Measurements from ENCODE around the gene KLHL24.
"Not testable (repeated sequence)": the region's sequence is repeated elsewhere in the genome, so short reads cannot be mapped to it uniquely, and the experiment has no call there.

Gene KLHL24

DNA sequence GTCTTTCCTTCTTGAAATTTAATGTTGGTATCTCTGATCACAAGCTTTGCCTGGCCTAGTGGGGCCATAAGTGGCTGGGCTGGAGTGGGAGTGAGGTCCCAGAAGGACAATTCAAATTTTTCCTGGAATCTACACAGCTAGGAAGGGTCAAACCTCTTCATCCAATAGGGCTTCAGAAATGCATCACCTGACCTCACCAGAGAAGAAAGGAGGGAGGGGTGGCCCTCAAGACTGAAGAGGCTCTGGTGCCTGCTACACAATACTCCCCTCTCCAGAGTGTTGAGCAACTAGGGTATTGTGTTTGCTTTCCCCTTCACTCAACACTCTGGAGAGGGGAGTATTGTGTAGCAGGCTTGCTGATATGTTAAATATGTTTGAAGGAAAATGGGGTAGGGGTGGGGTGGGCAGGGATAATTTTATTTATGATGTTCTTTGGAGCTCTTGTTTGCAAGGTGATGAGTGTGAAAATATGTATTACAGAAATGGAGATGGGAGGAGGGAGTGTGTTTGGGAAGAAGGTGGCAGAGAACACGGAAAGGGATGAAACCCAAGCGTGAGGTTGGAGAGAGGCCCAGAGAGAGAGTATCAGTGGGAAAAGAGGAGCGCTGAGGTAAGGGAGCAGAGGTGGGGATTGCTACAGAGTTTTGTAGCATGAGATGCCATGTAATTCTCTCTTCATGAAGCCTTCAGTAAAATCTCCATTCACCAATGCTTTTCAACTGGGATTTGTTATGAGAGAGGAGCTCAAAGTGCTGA, 5.7 kb upstream of the KLHL24 start:
- Histone ChIP-seq H3K18ac (ENCODE audit: low read length) (no peak overlapping the region), H3K27me3 (ENCODE audit: insufficient read depth, low read length, poor library complexity) (no peaks in the 10 kb centered on the region), H3K36me3 (ENCODE audit: control insufficient read depth, insufficient read depth, low read length) (no peaks in the 10 kb centered on the region), H4K5ac (ENCODE audit: low read length) (no peak overlapping the region), H3K9ac (ENCODE audit: low read length) (no peak overlapping the region), H2AK5ac (ENCODE audit: low read length) (no peak overlapping the region), H4K8ac (ENCODE audit: low read depth, low read length) (no peak overlapping the region), H2BK5ac (ENCODE audit: low read length) (no peak overlapping the region), H3K23ac (ENCODE audit: low read length) (no peak overlapping the region), H3K79me1 (ENCODE audit: low read length) (no peaks in the 10 kb centered on the region), H3K27ac (ENCODE audit: low read depth, low read length) (no peak overlapping the region), H3K56ac (ENCODE audit: low read length) (no peak overlapping the region), H3K4me3 (ENCODE audit: low read length) (no peak overlapping the region), H2BK15ac (replicated peaks; ENCODE audit: low read depth) (no peak overlapping the region), H3K4ac (ENCODE audit: low read depth, low read length) (no peak overlapping the region), H3K79me2 (ENCODE audit: control insufficient read depth, insufficient read depth, low read length) (no peaks in the 10 kb centered on the region), H3K4me1 (ENCODE audit: control insufficient read depth, low read depth, low read length) (no peaks in the 10 kb centered on the region), H2BK120ac (ENCODE audit: low read depth, low read length) (no peak overlapping the region), H3K4me2 (ENCODE audit: low read length) (no peak overlapping the region)
- peak; percentile 32 for DNase-seq
- WGBS (ENCODE audit: extremely low coverage, insufficient coverage, low lambda C conversion rate), result no CpG with 5 or more reads among the region's 3 CpGs

DNA sequence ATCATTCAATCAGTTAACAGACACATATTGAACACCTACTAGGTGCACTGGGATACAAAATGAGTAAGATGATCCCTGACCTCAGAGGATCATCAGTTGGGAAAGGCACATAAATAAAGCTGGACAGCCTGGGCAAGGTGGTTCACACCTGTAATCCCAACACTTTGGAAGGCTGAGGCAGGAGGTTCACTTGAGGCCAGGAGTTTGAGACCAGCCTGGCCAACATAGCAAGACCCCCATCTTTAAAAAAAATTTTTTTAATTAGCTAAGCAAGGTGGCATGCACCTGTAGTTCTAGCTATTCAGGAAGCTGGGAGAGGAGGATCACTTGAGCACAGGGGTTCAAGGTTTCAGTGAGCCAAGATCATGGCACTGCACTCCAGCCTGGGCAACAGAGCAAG, 3.7 kb upstream of the KLHL24 start:
- no peak overlapping the region for H2BK5ac ChIP-seq (ENCODE audit: low read length)
- H3K79me2 ChIP-seq (ENCODE audit: control insufficient read depth, insufficient read depth, low read length), result no peaks in the 10 kb centered on the region
- no peak overlapping the region for H2BK15ac ChIP-seq (replicated peaks; ENCODE audit: low read depth)
- H3K4me1 ChIP-seq (ENCODE audit: control insufficient read depth, low read depth, low read length), result no peaks in the 10 kb centered on the region
- no peak overlapping the region for H3K56ac ChIP-seq (ENCODE audit: low read length)
- no peaks in the 10 kb centered on the region for H3K79me1 ChIP-seq (ENCODE audit: low read length)
- no peaks in the 10 kb centered on the region for H3K27me3 ChIP-seq (ENCODE audit: insufficient read depth, low read length, poor library complexity)
- H4K5ac ChIP-seq (ENCODE audit: low read length), result no peak overlapping the region
- no peak overlapping the region for H3K27ac ChIP-seq (ENCODE audit: low read depth, low read length)
- H3K4ac ChIP-seq (ENCODE audit: low read depth, low read length), result no peak overlapping the region
- no peak overlapping the region for H2BK120ac ChIP-seq (ENCODE audit: low read depth, low read length)
- DNase-seq, result no peak
- no peak overlapping the region for H2AK5ac ChIP-seq (ENCODE audit: low read length)
- H3K4me2 ChIP-seq (ENCODE audit: low read length), result no peak overlapping the region
- no peaks in the 10 kb centered on the region for H3K36me3 ChIP-seq (ENCODE audit: control insufficient read depth, insufficient read depth, low read length)
- H4K8ac ChIP-seq (ENCODE audit: low read depth, low read length), result no peak overlapping the region
- H3K23ac ChIP-seq (ENCODE audit: low read length), result no peak overlapping the region
- no peak overlapping the region for H3K18ac ChIP-seq (ENCODE audit: low read length)
- H3K9ac ChIP-seq (ENCODE audit: low read length), result no peak overlapping the region
- no peak overlapping the region for H3K4me3 ChIP-seq (ENCODE audit: low read length)

DNA sequence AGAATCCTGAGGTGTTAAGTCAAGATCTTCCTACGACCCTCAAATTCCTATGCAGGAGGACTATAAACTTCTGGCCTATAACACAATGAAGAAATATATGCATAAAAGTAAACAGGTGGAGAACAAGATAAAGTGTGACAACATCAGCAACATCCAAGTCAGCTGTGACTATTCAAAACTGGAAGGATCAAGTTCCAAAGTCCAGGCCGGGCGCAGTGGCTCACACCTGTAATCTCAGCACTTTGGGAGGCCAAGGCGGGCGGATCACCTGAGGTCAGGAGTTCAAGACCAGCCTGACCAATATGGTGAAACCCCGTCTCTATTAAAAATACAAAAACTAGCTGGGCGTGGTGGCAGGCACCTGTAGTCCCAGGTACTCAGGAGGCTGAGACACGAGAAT, 2.7 kb upstream of the KLHL24 start:
- H3K79me2 ChIP-seq (ENCODE audit: control insufficient read depth, insufficient read depth, low read length); H3K4ac ChIP-seq (ENCODE audit: low read depth, low read length); H3K4me2 ChIP-seq (ENCODE audit: low read length); DNase-seq; H3K27ac ChIP-seq (ENCODE audit: low read depth, low read length); H2BK5ac ChIP-seq (ENCODE audit: low read length); H3K4me1 ChIP-seq (ENCODE audit: control insufficient read depth, low read depth, low read length); H3K79me1 ChIP-seq (ENCODE audit: low read length); H2BK15ac ChIP-seq (replicated peaks; ENCODE audit: low read depth); H2BK120ac ChIP-seq (ENCODE audit: low read depth, low read length); H2AK5ac ChIP-seq (ENCODE audit: low read length); H3K4me3 ChIP-seq (ENCODE audit: low read length); H4K5ac ChIP-seq (ENCODE audit: low read length); H3K36me3 ChIP-seq (ENCODE audit: control insufficient read depth, insufficient read depth, low read length); H4K8ac ChIP-seq (ENCODE audit: low read depth, low read length); H3K18ac ChIP-seq (ENCODE audit: low read length); H3K27me3 ChIP-seq (ENCODE audit: insufficient read depth, low read length, poor library complexity); H3K23ac ChIP-seq (ENCODE audit: low read length); H3K9ac ChIP-seq (ENCODE audit: low read length); H3K56ac ChIP-seq (ENCODE audit: low read length): not testable (repeated sequence)
- WGBS (ENCODE audit: extremely low coverage, insufficient coverage, low lambda C conversion rate), result no CpG with 5 or more reads among the region's 8 CpGs

DNA sequence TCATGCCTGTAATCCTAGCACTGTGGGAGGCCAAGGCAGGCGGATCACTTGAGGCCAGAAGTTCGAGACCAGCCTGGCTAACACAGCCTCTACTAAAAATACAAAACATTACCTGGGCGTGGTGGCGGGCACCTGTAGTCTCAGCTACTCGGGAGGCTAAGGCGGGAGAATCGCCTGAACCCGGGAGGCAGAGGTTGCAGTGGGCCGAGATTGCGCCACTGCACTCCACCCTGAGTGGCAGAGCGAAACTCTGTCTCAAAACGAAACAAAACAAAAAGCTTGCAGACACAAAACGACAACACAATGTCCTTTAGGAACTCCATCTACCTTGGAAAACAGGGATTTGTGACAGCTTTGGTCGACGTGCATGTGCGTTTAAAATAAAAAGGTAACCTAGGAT, 716 bp upstream of the KLHL24 start:
- Histone ChIP-seq H2BK5ac (ENCODE audit: low read length) (no peak overlapping the region), H3K56ac (ENCODE audit: low read length) (no peak overlapping the region), H3K4me2 (ENCODE audit: low read length) (no peak overlapping the region), H4K8ac (ENCODE audit: low read depth, low read length) (no peak overlapping the region), H3K4ac (ENCODE audit: low read depth, low read length) (no peak overlapping the region), H3K4me1 (ENCODE audit: control insufficient read depth, low read depth, low read length) (no peaks in the 10 kb centered on the region), H2BK15ac (replicated peaks; ENCODE audit: low read depth) (no peak overlapping the region), H4K5ac (ENCODE audit: low read length) (no peak overlapping the region), H3K23ac (ENCODE audit: low read length) (no peak overlapping the region), H3K79me2 (ENCODE audit: control insufficient read depth, insufficient read depth, low read length) (no peaks in the 10 kb centered on the region), H3K18ac (ENCODE audit: low read length) (no peak overlapping the region), H3K36me3 (ENCODE audit: control insufficient read depth, insufficient read depth, low read length) (no peaks in the 10 kb centered on the region), H2AK5ac (ENCODE audit: low read length) (no peak overlapping the region), H3K27me3 (ENCODE audit: insufficient read depth, low read length, poor library complexity) (no peaks in the 10 kb centered on the region), H2BK120ac (ENCODE audit: low read depth, low read length) (no peak overlapping the region), H3K4me3 (ENCODE audit: low read length) (no peak overlapping the region), H3K79me1 (ENCODE audit: low read length) (no peaks in the 10 kb centered on the region), H3K9ac (ENCODE audit: low read length) (no peak overlapping the region), H3K27ac (ENCODE audit: low read depth, low read length) (no peak overlapping the region)
- WGBS (ENCODE audit: extremely low coverage, insufficient coverage, low lambda C conversion rate), result no CpG with 5 or more reads among the region's 16 CpGs
- DNase-seq, result no peak

DNA sequence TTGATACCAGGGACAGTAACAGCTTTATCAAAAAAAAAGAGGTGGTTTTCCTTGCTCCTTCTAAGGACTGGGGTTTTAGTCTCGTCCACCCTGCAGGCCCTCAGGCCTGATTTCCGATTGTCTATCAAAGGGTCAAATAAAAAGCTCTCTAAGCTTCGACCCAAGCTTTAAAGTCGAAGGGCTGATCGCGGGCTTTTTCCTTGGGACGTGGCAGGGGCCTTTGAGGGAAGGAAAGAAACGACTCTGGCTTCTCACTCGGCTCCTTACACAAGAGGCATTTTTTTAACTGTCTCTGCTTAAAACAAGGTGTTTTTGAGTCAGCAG, 354 bp upstream of the KLHL24 start:
- Histone ChIP-seq H2BK120ac (ENCODE audit: low read depth, low read length) (no peak overlapping the region), H3K18ac (ENCODE audit: low read length) (no peak overlapping the region), H4K8ac (ENCODE audit: low read depth, low read length) (no peak overlapping the region), H3K4ac (ENCODE audit: low read depth, low read length) (no peak overlapping the region), H3K4me3 (ENCODE audit: low read length) (peak overlapping the region; percentile 42), H3K36me3 (ENCODE audit: control insufficient read depth, insufficient read depth, low read length) (no peaks in the 10 kb centered on the region), H2BK5ac (ENCODE audit: low read length) (no peak overlapping the region), H3K56ac (ENCODE audit: low read length) (peak overlapping the region; percentile 51), H3K4me1 (ENCODE audit: control insufficient read depth, low read depth, low read length) (no peaks in the 10 kb centered on the region), H3K79me2 (ENCODE audit: control insufficient read depth, insufficient read depth, low read length) (no peaks in the 10 kb centered on the region), H2AK5ac (ENCODE audit: low read length) (no peak overlapping the region), H4K5ac (ENCODE audit: low read length) (no peak overlapping the region), H3K79me1 (ENCODE audit: low read length) (no peaks in the 10 kb centered on the region), H3K27ac (ENCODE audit: low read depth, low read length) (no peak overlapping the region), H3K27me3 (ENCODE audit: insufficient read depth, low read length, poor library complexity) (no peaks in the 10 kb centered on the region), H2BK15ac (replicated peaks; ENCODE audit: low read depth) (no peak overlapping the region), H3K9ac (ENCODE audit: low read length) (peak overlapping the region; percentile 8), H3K23ac (ENCODE audit: low read length) (no peak overlapping the region), H3K4me2 (ENCODE audit: low read length) (peak overlapping the region; percentile 48)
- DNase-seq, result no peak
- no CpG with 5 or more reads among the region's 9 CpGs for WGBS (ENCODE audit: extremely low coverage, insufficient coverage, low lambda C conversion rate)
